ENCODE results near the gene GAGE2A.

GAGE2A gene

DNA sequence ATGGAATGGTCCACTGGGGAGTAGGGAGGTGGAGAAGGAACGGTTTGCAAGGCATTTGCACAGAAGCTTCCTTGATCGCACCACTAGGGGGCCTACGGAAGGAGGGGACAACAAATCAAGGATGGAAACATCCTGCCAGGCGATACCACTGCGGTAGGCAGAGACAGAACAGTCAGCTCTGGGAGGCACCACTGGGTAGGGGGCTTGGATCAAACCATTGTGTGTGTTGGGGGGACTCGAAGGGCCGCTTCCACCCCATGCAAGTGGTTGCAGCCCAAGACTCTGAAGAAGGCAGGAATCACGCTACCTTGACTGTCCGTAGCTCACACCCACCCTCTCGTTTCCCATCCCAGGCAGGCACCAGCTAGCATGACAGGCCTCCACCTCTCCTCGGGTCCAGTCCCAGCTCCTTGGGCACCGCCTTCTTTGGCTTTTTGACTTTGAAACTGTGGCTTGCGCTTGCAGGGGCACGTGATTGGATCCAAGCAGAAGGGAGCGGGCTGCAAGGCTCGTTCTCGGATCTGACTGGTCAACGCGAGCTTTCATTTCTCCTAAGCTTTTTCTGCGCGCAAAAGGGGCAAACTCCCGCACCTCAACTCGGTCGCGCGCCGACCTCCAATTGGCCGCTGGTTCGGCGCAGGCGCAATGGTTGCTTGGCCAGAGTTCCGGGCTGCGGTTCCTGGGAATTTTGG, 37.9 kb downstream of the GAGE2A start:
- POLR2A ChIA-PET, result no interaction called here
- DNase-seq (ENCODE audit: extremely low spot score), result no peak
- CTCF ChIA-PET, result interaction anchor here (1.5 kb wide), 1 partner anchor 12 kb away, joined by 6 read pairs; no protein-coding TSS in a partner anchor
- TF ChIP-seq, protein P1, sequence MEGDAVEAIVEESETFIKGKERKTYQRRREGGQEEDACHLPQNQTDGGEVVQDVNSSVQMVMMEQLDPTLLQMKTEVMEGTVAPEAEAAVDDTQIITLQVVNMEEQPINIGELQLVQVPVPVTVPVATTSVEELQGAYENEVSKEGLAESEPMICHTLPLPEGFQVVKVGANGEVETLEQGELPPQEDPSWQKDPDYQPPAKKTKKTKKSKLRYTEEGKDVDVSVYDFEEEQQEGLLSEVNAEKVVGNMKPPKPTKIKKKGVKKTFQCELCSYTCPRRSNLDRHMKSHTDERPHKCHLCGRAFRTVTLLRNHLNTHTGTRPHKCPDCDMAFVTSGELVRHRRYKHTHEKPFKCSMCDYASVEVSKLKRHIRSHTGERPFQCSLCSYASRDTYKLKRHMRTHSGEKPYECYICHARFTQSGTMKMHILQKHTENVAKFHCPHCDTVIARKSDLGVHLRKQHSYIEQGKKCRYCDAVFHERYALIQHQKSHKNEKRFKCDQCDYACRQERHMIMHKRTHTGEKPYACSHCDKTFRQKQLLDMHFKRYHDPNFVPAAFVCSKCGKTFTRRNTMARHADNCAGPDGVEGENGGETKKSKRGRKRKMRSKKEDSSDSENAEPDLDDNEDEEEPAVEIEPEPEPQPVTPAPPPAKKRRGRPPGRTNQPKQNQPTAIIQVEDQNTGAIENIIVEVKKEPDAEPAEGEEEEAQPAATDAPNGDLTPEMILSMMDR (IDR thresholded peaks at IDR 0.05; ENCODE audit: control extremely low read depth, extremely low read depth, low read depth, missing control alignments), result peak; percentile 18

DNA sequence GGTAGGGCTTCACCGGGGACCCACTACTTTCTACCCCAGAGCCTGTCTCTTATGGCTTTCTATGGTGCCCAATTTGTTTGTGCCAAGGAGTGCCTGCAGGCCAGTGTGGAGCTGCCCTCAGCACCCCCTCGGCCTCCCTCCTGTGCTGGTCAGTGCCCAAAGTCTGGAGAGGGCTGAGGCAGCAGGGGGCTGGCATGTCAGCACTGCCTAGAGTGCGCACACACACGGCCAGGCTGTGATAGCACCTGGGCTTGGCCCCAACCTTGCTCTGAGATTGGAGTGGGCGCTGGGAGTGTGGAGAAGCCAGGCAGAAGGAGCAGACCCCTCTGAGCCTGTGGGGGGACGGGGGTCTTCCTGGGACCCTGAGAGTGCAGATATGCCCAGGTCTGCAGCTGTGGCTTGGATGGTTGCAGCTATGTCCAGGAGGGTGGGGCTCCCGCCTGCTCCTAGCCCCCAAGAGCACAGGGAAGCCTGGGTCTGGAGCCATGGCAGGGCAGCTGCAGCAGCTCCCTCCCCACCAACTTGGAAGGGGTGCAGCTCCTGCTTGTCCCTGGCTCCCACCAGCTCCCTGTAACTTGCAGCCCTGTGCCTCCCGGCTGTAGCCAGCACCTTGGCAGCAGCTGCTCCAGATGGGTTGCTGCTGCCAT, 55.8 kb downstream of the GAGE2A start:
- TF ChIP-seq, protein P1 (IDR thresholded peaks at IDR 0.05; ENCODE audit: control extremely low read depth, extremely low read depth, low read depth, missing control alignments), result no peak
- CTCF ChIA-PET, result no interaction called here
- POLR2A ChIA-PET, result no interaction called here
- DNase-seq (ENCODE audit: extremely low spot score), result no peak
